ENCODE data around the gene POLR3B. TPM values are rescaled to one million over a fixed set of nuclear protein-coding genes. Genes with fewer than 3 reads are reported as not detected.

POLR3B gene
- polyA plus RNA-seq, 1 donor, result 6.5 TPM

DNA sequence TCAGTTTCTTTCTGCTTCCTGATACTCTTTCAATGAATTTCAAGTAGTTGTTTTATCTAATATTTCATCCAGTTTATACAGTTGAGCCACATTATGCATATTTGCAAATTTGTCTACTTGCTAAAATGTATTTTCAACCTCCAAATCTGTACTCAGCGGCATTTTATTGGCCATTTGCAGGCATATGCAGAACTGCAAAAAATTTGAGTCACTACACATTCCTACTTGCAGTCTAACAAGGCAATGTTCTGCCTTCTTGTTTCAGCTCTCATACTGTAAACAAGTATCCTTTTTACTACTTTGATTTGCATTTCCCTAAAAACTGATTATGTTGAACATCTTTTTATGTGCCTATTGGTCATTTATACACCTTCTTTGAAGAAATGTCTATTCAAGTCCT is 55.0 kb downstream of the POLR3B start:
- 100% methylated on average over 1 of the region's 1 CpG for WGBS (ENCODE audit: insufficient coverage, low lambda C conversion rate)

GRCh38 chr12:106415134-106415533 is 57.6 kb downstream of the POLR3B start:
- no peak for DNase-seq
- Histone ChIP-seq H3K36me3 (ENCODE audit: control insufficient read depth, insufficient read depth, low read length) (peaks cover 10% of the 10 kb centered on the region), H3K4me3 (ENCODE audit: low read length) (no peak overlapping the region), H3K27me3 (ENCODE audit: control insufficient read depth, insufficient read depth, low read length) (no peaks in the 10 kb centered on the region), H3K27ac (ENCODE audit: low read length) (no peak overlapping the region), H3K4me1 (ENCODE audit: control insufficient read depth, insufficient read depth, low read length) (no peaks in the 10 kb centered on the region), H3K9me3 (ENCODE audit: control insufficient read depth, low read depth, low read length) (no peaks in the 10 kb centered on the region)

More for the DNA sequence above, 55.0 kb downstream of the POLR3B start:
- no peak overlapping the region for H3K27ac ChIP-seq (ENCODE audit: low read length)
- no peaks in the 10 kb centered on the region for H3K27me3 ChIP-seq (ENCODE audit: control insufficient read depth, insufficient read depth, low read length)
- peaks cover 12% of the 10 kb centered on the region for H3K36me3 ChIP-seq (ENCODE audit: control insufficient read depth, insufficient read depth, low read length)
- H3K4me3 ChIP-seq (ENCODE audit: low read length), result no peak overlapping the region
- H3K4me1 ChIP-seq (ENCODE audit: control insufficient read depth, insufficient read depth, low read length), result no peaks in the 10 kb centered on the region
- no peak for DNase-seq
- no peaks in the 10 kb centered on the region for H3K9me3 ChIP-seq (ENCODE audit: control insufficient read depth, low read depth, low read length)

GRCh38 chr12:106416273-106416672 is 58.7 kb downstream of the POLR3B start:
- H3K9me3 ChIP-seq (ENCODE audit: control insufficient read depth, low read depth, low read length), result no peaks in the 10 kb centered on the region
- H3K36me3 ChIP-seq (ENCODE audit: control insufficient read depth, insufficient read depth, low read length), result peaks cover 10% of the 10 kb centered on the region
- H3K4me3 ChIP-seq (ENCODE audit: low read length), result no peak overlapping the region
- H3K27me3 ChIP-seq (ENCODE audit: control insufficient read depth, insufficient read depth, low read length), result no peaks in the 10 kb centered on the region
- H3K4me1 ChIP-seq (ENCODE audit: control insufficient read depth, insufficient read depth, low read length), result no peaks in the 10 kb centered on the region
- no peak for DNase-seq
- no CpG with 5 or more reads among the region's 2 CpGs for WGBS (ENCODE audit: insufficient coverage, low lambda C conversion rate)
- H3K27ac ChIP-seq (ENCODE audit: low read length), result no peak overlapping the region

- no peaks in the 10 kb centered on the region for H3K4me1 ChIP-seq (ENCODE audit: control insufficient read depth, insufficient read depth, low read length)
- H3K36me3 ChIP-seq (ENCODE audit: control insufficient read depth, insufficient read depth, low read length), result peaks cover 8% of the 10 kb centered on the region
- no peaks in the 10 kb centered on the region for H3K27me3 ChIP-seq (ENCODE audit: control insufficient read depth, insufficient read depth, low read length)
- no peak overlapping the region for H3K27ac ChIP-seq (ENCODE audit: low read length)
- 72% methylated on average over 2 of the region's 7 CpGs for WGBS (ENCODE audit: insufficient coverage, low lambda C conversion rate)
- no peak for DNase-seq
- no peak overlapping the region for H3K4me3 ChIP-seq (ENCODE audit: low read length)
- H3K9me3 ChIP-seq (ENCODE audit: control insufficient read depth, low read depth, low read length), result no peaks in the 10 kb centered on the region
Observed at GRCh38 chr12:106417926-106418910, 60.7 kb downstream of the POLR3B start.

DNA sequence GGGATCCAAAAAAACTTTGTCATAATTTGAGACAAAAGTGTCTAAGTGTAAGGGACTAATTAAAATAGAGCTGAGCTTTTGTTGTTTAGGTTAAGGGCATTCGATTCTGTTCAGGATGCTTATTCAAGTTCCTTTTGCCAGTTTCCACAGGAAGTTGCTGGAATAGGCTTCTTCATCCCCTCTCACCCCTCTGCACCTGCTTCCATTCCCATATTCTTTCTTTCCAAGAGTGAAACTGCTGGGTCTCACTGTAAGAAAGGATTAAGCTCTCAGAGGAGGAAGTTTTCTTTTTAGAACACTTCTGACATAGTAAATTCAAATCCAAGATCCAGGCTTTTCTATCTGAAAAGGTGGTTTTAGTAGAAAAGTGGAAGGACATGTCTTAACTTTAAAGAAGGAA is 61.4 kb downstream of the POLR3B start:
- 100% methylated on average over 1 of the region's 1 CpG for WGBS (ENCODE audit: insufficient coverage, low lambda C conversion rate)
- Histone ChIP-seq H3K36me3 (ENCODE audit: control insufficient read depth, insufficient read depth, low read length) (peaks cover 8% of the 10 kb centered on the region), H3K27me3 (ENCODE audit: control insufficient read depth, insufficient read depth, low read length) (no peaks in the 10 kb centered on the region), H3K9me3 (ENCODE audit: control insufficient read depth, low read depth, low read length) (no peaks in the 10 kb centered on the region), H3K27ac (ENCODE audit: low read length) (no peak overlapping the region), H3K4me1 (ENCODE audit: control insufficient read depth, insufficient read depth, low read length) (no peaks in the 10 kb centered on the region), H3K4me3 (ENCODE audit: low read length) (no peak overlapping the region)
- no peak for DNase-seq

DNA sequence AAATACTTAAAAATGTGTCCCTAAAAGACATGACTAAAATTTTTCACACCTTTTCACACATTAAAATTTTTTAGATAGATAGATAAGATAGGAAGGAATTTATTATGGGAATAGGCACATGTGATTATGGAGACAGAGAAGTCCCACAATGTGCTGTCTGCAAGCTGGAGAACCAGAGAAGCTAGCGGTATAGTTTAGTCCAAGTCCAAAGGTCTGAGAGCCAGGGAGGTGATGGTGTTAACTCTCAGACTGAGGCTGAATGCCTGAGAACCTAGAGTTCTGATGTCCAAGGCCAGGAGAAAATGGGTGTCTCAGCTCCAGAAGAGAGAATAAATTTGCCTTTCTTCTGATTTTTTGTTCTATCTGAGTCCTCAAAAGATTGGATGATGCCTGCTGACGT is 65.7 kb downstream of the POLR3B start:
- DNase-seq, result no peak
- Histone ChIP-seq H3K27me3 (ENCODE audit: control insufficient read depth, insufficient read depth, low read length) (no peaks in the 10 kb centered on the region), H3K27ac (ENCODE audit: low read length) (no peak overlapping the region), H3K4me3 (ENCODE audit: low read length) (no peak overlapping the region), H3K9me3 (ENCODE audit: control insufficient read depth, low read depth, low read length) (no peaks in the 10 kb centered on the region), H3K4me1 (ENCODE audit: control insufficient read depth, insufficient read depth, low read length) (no peaks in the 10 kb centered on the region), H3K36me3 (ENCODE audit: control insufficient read depth, insufficient read depth, low read length) (no peaks in the 10 kb centered on the region)
- no CpG with 5 or more reads among the region's 2 CpGs for WGBS (ENCODE audit: insufficient coverage, low lambda C conversion rate)

DNA sequence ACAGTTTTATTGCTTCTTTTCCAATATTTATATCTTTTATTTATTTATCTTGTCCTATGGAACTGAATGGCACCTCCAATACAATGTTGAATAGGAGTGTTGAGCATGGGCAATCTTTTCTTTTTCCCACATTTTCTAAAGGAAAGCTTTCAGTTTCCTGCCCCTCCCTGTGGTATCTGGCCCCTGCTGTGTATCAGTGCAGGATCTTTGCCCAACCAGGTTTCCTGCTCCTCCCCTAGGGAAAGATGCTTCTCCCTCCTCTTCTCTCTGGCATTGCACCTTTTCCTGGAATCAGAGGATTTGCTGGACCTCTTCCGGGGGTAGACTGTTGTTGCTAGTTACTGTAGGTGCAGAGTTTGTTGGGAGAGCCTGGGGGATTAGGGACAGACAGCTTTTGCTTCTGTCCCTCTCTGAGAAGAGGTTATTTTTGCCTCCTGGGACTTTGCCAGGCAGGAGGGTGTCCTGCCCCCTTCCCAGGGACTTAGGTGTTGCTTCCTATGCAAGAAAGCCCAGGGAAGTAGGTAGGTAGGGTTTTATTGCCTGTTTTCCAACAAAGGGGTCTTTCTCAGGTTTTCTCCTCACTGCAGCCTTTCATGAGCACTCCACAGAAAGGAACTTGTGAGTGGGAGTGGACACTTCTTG is 67.6 kb downstream of the POLR3B start:
- WGBS (ENCODE audit: insufficient coverage, low lambda C conversion rate), result no CpG with 5 or more reads among the region's 1 CpG
- DNase-seq, result no peak

GRCh38 chr12:106427917-106428316 is 70.4 kb downstream of the POLR3B start:
- Histone ChIP-seq H3K4me1 (ENCODE audit: control insufficient read depth, insufficient read depth, low read length) (no peaks in the 10 kb centered on the region), H3K9me3 (ENCODE audit: control insufficient read depth, low read depth, low read length) (no peaks in the 10 kb centered on the region), H3K27me3 (ENCODE audit: control insufficient read depth, insufficient read depth, low read length) (no peaks in the 10 kb centered on the region), H3K27ac (ENCODE audit: low read length) (no peak overlapping the region), H3K4me3 (ENCODE audit: low read length) (no peak overlapping the region), H3K36me3 (ENCODE audit: control insufficient read depth, insufficient read depth, low read length) (peaks cover 3% of the 10 kb centered on the region)
- no CpG with 5 or more reads among the region's 1 CpG for WGBS (ENCODE audit: insufficient coverage, low lambda C conversion rate)
- DNase-seq, result no peak

More for the DNA sequence above, 67.6 kb downstream of the POLR3B start:
- H3K27me3 ChIP-seq (ENCODE audit: control insufficient read depth, insufficient read depth, low read length), result no peaks in the 10 kb centered on the region
- H3K9me3 ChIP-seq (ENCODE audit: control insufficient read depth, low read depth, low read length), result no peaks in the 10 kb centered on the region
- H3K4me3 ChIP-seq (ENCODE audit: low read length), result no peak overlapping the region
- H3K36me3 ChIP-seq (ENCODE audit: control insufficient read depth, insufficient read depth, low read length), result no peaks in the 10 kb centered on the region
- H3K27ac ChIP-seq (ENCODE audit: low read length), result no peak overlapping the region
- no peaks in the 10 kb centered on the region for H3K4me1 ChIP-seq (ENCODE audit: control insufficient read depth, insufficient read depth, low read length)

DNA sequence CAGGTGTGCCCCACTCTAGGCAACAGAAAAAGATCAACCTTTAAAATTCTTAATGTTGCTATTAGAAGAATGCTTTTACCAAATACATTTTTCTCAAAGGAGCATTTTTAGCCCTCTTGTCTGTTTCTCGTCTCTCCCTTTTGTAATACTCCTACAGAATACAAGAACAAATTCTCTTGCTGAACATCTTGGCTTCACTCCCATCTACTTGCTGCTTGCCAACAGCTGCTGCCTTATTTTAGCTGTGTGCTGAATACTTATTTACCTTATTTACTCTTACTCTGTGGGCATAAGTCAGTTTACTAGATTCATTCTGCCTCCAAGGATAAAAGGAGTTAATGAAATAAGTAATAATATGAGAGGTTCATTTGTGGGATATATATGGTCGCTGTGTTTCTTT is 70.8 kb downstream of the POLR3B start:
- Histone ChIP-seq H3K36me3 (ENCODE audit: control insufficient read depth, insufficient read depth, low read length) (peaks cover 3% of the 10 kb centered on the region), H3K27ac (ENCODE audit: low read length) (no peak overlapping the region), H3K9me3 (ENCODE audit: control insufficient read depth, low read depth, low read length) (no peaks in the 10 kb centered on the region), H3K27me3 (ENCODE audit: control insufficient read depth, insufficient read depth, low read length) (no peaks in the 10 kb centered on the region), H3K4me3 (ENCODE audit: low read length) (no peak overlapping the region), H3K4me1 (ENCODE audit: control insufficient read depth, insufficient read depth, low read length) (no peaks in the 10 kb centered on the region)
- no peak for DNase-seq
- WGBS (ENCODE audit: insufficient coverage, low lambda C conversion rate), result 100% methylated on average over 1 of the region's 2 CpGs

- no peaks in the 10 kb centered on the region for H3K27me3 ChIP-seq (ENCODE audit: control insufficient read depth, insufficient read depth, low read length)
- no peaks in the 10 kb centered on the region for H3K4me1 ChIP-seq (ENCODE audit: control insufficient read depth, insufficient read depth, low read length)
- WGBS (ENCODE audit: insufficient coverage, low lambda C conversion rate), result 62% methylated on average over 3 of the region's 7 CpGs
- peaks cover 6% of the 10 kb centered on the region for H3K36me3 ChIP-seq (ENCODE audit: control insufficient read depth, insufficient read depth, low read length)
- no peak for DNase-seq
- no peak overlapping the region for H3K27ac ChIP-seq (ENCODE audit: low read length)
- H3K4me3 ChIP-seq (ENCODE audit: low read length), result no peak overlapping the region
- no peaks in the 10 kb centered on the region for H3K9me3 ChIP-seq (ENCODE audit: control insufficient read depth, low read depth, low read length)
Observed at GRCh38 chr12:106429043-106429552, 71.5 kb downstream of the POLR3B start.
